MM.1S (cell line): ENCODE results near the gene KLHL28.

Experiments
- DNase-seq: peaks from one replicate; pipeline ENCODE4 v3.0.0-alpha.2; 2015
- H2AFZ ChIP-seq: fragments of 300-600 bp; sonication (generic); 2 replicates; pipeline ENCODE4 v1.6.0; 2016; ENCODE audit warnings: antibody characterized with exemption, low read length
- H3F3A ChIP-seq: fragments of 300-600 bp; sonication (generic); 2 replicates; pipeline ENCODE4 v1.6.1; 2016; ENCODE audit warnings: mild to moderate bottlenecking, antibody characterized with exemption, low read length, moderate library complexity, mixed read lengths; ENCODE audit not compliant: insufficient read depth
- H3K27ac ChIP-seq: fragments of 300-600 bp; sonication (generic); 2 replicates; pipeline ENCODE4 v1.5.1; 2016; ENCODE audit warnings: mild to moderate bottlenecking, low read length
- H3K27me3 ChIP-seq: fragments of 300-600 bp; sonication (generic); replicated peaks from 2 replicates; pipeline ENCODE4 v1.6.0; 2016; ENCODE audit warnings: low read length; ENCODE audit not compliant: insufficient read depth
- H3K36me3 ChIP-seq: fragments of 300-600 bp; sonication (generic); replicated peaks from 2 replicates; pipeline ENCODE4 v1.6.1; 2016; ENCODE audit warnings: mild to moderate bottlenecking, low read length, mixed read lengths; ENCODE audit not compliant: insufficient read depth
- H3K4me1 ChIP-seq: fragments of 300-600 bp; sonication (generic); 2 replicates; pipeline ENCODE4 v1.6.1; 2016; ENCODE audit warnings: low read length, mixed read lengths
- H3K4me2 ChIP-seq: fragments of 300-600 bp; sonication (generic); 2 replicates; pipeline ENCODE4 v1.6.0; 2016; ENCODE audit warnings: low read depth, low read length
- H3K4me3 ChIP-seq: fragments of 300-600 bp; sonication (generic); 2 replicates; pipeline ENCODE4 v1.5.1; 2016; ENCODE audit warnings: low read length, mixed read lengths
- H3K79me2 ChIP-seq: fragments of 300-600 bp; sonication (generic); 2 replicates; pipeline ENCODE4 v1.6.1; 2016; ENCODE audit warnings: mixed run types, low read length, mixed read lengths
- H3K9ac ChIP-seq: fragments of 300-600 bp; sonication (generic); 2 replicates; pipeline ENCODE4 v1.6.1; 2016; ENCODE audit warnings: low read length, mixed read lengths
- H3K9me2 ChIP-seq: fragments of 300-600 bp; sonication (generic); replicated peaks from 2 replicates; pipeline ENCODE4 v1.6.1; 2016; ENCODE audit warnings: mild to moderate bottlenecking, low read length, mixed read lengths; ENCODE audit not compliant: insufficient read depth
- H3K9me3 ChIP-seq: fragments of 300-600 bp; sonication (generic); replicated peaks from 2 replicates; pipeline ENCODE4 v1.6.1; 2016; ENCODE audit warnings: mild to moderate bottlenecking, low read length, mixed read lengths; ENCODE audit not compliant: insufficient read depth
- H4K20me1 ChIP-seq: fragments of 300-600 bp; sonication (generic); 2 replicates; pipeline ENCODE4 v1.6.1; 2016; ENCODE audit warnings: mild to moderate bottlenecking, low read length, moderate library complexity, mixed read lengths; ENCODE audit not compliant: insufficient read depth
- CTCF ChIP-seq: fragments of 300-600 bp; sonication (generic); IDR thresholded peaks from 2 replicates; pipeline ENCODE4 v1.5.1; 2016; ENCODE audit warnings: antibody characterized with exemption, low read length, mixed read lengths
- EZH2 ChIP-seq: fragments of 300-600 bp; sonication (generic); optimal IDR thresholded peaks from 2 replicates; pipeline ENCODE3; 2017; ENCODE audit warnings: low read depth, mild to moderate bottlenecking, antibody characterized with exemption, low read length, mixed read lengths
- EZH2phosphoT487 ChIP-seq: fragments of 300-600 bp; sonication (generic); IDR thresholded peaks from 2 replicates; pipeline ENCODE4 v1.6.1; 2018; ENCODE audit warnings: antibody characterized with exemption, low read length

The KLHL28 gene

GRCh38 chr14:44988694-44989093 is 26.9 kb upstream of the KLHL28 start:
- H4K20me1 ChIP-seq, result no peaks in the 10 kb centered on the region
- H3K4me3 ChIP-seq, result no peak overlapping the region
- TF ChIP-seq EZH2 (no peak), CTCF (no peak), EZH2phosphoT487 (no peak)
- H3K4me2 ChIP-seq, result no peak overlapping the region
- no peaks in the 10 kb centered on the region for H3K36me3 ChIP-seq
- H3K9me2 ChIP-seq, result no peaks in the 10 kb centered on the region
- no peak overlapping the region for H3K27ac ChIP-seq
- 0 out of 2 replicates have a peak, but pooled peaks cover 3% of the 10 kb centered on the region for H3K79me2 ChIP-seq
- no peak overlapping the region for H3K9ac ChIP-seq
- no peaks in the 10 kb centered on the region for H3F3A ChIP-seq
- H3K9me3 ChIP-seq, result no peaks in the 10 kb centered on the region
- no peak for DNase-seq
- H2AFZ ChIP-seq, result no peak overlapping the region
- no peaks in the 10 kb centered on the region for H3K27me3 ChIP-seq
- no peaks in the 10 kb centered on the region for H3K4me1 ChIP-seq

GRCh38 chr14:44982594-44982993 is 20.8 kb upstream of the KLHL28 start:
- TF ChIP-seq EZH2phosphoT487, result no peak
- no peak for TF ChIP-seq EZH2
- no peak for TF ChIP-seq CTCF
- H3K9me3 ChIP-seq, result no peaks in the 10 kb centered on the region
- H3K9ac ChIP-seq, result no peak overlapping the region
- no peaks in the 10 kb centered on the region for H3K4me1 ChIP-seq
- no peak overlapping the region for H2AFZ ChIP-seq
- no peak overlapping the region for H3K4me2 ChIP-seq
- no peaks in the 10 kb centered on the region for H3F3A ChIP-seq
- no peaks in the 10 kb centered on the region for H3K36me3 ChIP-seq
- no peak overlapping the region for H3K27ac ChIP-seq
- H3K27me3 ChIP-seq, result no peaks in the 10 kb centered on the region
- no peak for DNase-seq
- no peak overlapping the region for H3K4me3 ChIP-seq
- H4K20me1 ChIP-seq, result no peaks in the 10 kb centered on the region
- H3K9me2 ChIP-seq, result no peaks in the 10 kb centered on the region
- 0 out of 2 replicates have a peak, but pooled peaks cover 3% of the 10 kb centered on the region for H3K79me2 ChIP-seq

- Histone ChIP-seq H3F3A (no peaks in the 10 kb centered on the region), H3K9me3 (no peaks in the 10 kb centered on the region), H3K4me2 (no peak overlapping the region), H3K79me2 (0 out of 2 replicates have a peak, but pooled peaks cover 5% of the 10 kb centered on the region), H3K9ac (no peak overlapping the region), H3K4me3 (no peak overlapping the region), H3K27me3 (no peaks in the 10 kb centered on the region), H3K36me3 (no peaks in the 10 kb centered on the region), H3K27ac (no peak overlapping the region), H3K9me2 (no peaks in the 10 kb centered on the region), H3K4me1 (no peaks in the 10 kb centered on the region), H2AFZ (no peak overlapping the region), H4K20me1 (no peaks in the 10 kb centered on the region)
- DNase-seq, result no peak
- TF ChIP-seq EZH2phosphoT487 (no peak), CTCF (no peak), EZH2 (no peak)
Measured at GRCh38 chr14:44981198-44981597, 19.5 kb upstream of the KLHL28 start.
